HL-60/S4 treated with phorbol 12-myristate 13-acetate at 8.2 ng/mL for 4 days and 3 days (cell line): ENCODE data around the gene RFX8.
"Not testable (repeated sequence)": the region's sequence is repeated elsewhere in the genome, so short reads cannot be mapped to it uniquely, and the experiment has no call there.

Experiments used
- in situ Hi-C: fragments of 300-500 bp; cut with MboI; formaldehyde crosslinking; loops from 2 replicates; pipeline ENCODE4 v1.15.0; 2022; ENCODE audit warnings: low sequenced_read_pairs

The RFX8 gene

DNA sequence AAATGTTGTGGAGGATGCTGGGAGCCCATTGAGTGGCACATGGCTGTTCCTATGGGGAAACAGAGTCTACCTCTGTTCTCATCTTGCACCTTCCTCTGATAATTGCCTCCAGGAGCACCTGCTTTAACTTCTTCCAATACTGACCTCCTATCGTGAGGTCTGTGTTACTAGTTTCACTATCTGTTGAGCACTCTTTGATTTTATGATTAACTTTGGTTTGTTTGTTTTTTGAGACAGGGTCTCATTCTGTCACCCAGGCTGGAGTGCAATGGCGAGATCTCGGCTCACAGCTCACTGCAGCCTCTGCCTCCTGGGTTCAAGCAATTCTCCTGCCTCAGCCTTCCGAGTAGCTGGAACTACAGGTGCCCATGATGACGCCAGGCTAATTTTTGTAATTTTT lies 12.1 kb upstream of the RFX8 start:
- in situ Hi-C loops: no loop called here

DNA sequence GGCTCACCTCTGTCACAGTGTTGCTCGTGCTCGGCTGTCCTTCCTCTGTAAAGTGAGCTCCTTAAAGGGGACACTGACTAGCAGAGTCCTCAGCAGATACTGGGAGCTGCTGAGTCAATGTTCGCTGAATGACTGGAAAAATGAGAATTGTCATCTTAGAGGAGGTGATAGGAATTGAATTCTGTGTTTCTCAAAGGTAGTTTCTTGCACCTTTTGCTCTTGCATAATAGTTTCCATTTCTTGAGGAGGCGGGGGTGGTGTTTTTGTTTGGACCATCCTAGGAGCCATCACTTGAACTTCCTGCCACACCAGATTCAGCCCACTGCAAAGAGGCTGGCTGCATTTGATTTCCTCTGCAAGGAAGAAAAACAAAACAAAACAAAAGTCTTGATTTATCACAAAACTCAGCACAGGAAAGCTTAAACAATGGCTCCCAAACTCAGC lies 11.4 kb upstream of the RFX8 start:
- in situ Hi-C loops: no loop called here

DNA sequence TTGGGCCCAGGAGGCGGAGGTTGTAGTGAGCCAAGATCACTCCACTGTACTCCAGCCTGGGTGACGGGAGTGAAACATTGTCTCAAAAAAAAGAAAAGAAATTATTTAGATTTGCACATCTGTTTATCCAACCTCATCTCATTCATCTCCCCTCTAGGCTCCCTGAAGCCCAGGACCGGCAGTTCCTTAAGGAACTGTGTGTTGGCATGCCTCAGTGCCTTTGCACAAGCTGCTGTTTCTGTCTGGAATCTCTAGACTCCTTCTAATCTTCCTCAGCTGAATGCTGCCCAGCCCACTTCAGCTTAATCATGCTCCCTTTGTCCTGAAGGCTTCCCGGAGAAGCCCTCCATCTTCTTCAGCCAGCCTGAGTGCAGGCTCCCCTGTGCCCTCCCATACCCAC lies 10.9 kb upstream of the RFX8 start:
- in situ Hi-C loops: no loop called here

DNA sequence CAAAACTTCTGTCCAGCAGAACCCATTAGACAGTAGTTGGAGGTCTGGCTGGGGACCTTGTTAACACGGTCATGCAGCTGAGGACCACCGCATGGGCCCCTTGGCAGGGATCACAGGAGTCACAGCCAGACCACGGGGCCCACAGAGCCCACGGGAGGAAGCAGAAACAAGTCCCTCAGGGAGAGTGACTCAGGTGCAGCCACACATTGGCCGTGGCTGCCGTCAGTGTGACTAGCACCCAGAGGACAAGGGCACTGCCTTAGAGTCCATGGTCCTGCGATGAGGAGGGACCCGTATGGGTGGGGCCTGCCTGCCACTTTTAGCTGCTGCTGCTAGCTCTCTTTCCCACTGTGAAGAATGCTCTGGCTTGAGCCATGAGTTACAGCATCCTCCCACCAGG lies 5.9 kb upstream of the RFX8 start:
- in situ Hi-C loops: no loop called here

- in situ Hi-C loops: no loop called here
These were observed 4.9 kb upstream of the RFX8 start for GRCh38 chr2:101479810-101480209.

DNA sequence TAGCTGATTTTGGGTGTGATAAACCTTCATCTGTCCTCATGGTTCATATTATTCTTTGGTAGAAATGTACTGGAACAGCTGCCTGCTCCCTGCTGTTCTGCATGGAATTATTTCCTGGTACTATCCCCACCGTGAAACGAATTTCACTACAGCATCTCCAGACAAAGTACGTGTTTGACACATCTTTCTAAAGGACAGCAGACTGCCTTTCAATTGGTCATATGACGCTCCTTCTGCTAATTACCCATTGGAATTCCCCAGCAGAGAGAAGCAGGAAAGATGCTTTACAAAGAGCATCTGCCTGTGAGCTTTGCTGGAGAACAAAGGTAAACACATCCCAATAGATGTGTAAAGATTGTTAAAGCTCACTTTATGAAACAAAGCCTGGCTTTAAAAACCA lies 4.4 kb upstream of the RFX8 start:
- in situ Hi-C loops: no loop called here

DNA sequence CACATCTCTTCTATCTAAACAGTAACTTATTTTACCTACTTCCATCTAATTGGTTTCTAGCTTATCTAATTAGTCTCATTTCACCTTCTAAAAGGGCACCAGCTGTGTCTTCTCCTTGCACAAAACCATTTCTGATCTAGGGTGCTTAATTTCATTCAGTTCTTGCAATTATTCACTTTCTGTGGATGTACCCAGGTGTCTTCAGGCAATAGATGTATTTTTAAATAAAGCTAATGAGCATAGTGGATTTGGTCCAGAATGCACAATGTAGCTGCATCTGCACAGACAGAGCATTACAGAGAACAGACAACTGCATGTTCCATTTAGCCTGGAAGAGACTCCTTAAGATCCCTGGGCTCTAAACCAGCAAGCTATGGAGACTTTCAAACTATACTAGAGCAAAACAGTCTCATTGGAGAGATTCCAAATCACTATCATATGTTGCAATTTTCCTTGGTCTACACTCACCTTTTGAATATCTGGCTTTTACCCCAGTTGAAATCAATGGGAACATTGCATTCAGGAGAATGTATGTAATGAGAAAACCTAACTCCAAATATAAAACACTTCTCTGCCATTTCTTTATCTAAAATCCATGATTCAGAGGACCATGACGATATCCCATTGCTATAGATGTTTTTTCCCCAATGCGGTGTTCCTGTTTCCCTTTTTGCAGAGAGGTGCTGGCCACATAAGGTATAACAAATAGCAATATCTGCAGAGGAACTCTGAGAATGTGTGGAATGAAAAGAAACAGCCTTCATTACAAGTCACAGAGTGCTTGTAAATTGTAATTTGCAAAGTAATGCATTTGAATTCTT lies 3.5 kb upstream of the RFX8 start:
- in situ Hi-C loops: no loop called here

DNA sequence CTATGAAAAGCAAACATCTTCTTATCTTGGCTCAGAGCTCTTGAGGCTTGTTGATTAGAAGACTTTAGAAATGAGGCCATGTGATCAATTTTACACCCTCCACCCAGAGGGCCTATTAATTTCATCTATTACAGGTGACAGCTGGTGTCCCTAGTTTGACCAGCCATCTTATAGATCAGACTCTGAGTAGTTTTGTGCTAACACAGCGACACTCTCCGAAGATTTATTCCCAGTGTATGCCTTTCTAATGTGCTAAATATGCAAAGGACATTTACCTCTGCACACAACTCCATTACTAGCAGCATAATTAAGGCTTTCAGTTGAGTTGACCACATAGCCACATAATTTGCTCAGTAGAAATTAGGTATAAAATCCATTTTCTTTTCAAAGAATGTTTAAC lies 2.6 kb upstream of the RFX8 start:
- in situ Hi-C loops: no loop called here

DNA sequence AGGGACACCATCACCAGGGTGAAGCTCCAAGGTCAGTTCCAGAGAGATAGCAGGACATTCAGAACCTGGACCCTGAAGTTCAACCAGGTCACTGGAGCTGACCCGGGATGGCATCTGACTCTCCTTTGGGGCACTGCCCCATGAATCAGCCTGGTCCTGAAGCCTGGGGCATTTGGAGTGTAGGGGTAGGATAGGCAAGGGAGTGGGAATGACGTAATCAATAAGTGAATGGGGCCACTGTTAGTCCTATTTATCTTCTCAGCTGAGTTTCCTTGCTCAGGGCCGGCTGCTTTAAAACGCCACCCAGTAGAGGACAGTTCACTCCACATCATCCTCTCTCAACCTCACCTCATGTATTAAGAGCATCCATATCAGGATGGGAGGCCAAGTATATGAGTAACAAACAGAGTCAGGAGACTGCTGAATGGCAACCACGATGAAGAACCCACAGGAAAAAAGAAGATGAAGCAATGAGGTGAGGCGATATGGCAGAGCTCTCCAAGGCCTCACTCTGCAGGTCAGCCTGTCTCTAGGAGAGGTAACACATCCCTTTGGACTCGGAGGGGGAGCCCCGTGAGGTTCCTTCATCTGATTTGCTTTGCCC lies 1.8 kb upstream of the RFX8 start:
- in situ Hi-C loops: no loop called here

- in situ Hi-C loops: no loop called here
These were observed 806 bp downstream of the RFX8 start for GRCh38 chr2:101473911-101474701.

DNA sequence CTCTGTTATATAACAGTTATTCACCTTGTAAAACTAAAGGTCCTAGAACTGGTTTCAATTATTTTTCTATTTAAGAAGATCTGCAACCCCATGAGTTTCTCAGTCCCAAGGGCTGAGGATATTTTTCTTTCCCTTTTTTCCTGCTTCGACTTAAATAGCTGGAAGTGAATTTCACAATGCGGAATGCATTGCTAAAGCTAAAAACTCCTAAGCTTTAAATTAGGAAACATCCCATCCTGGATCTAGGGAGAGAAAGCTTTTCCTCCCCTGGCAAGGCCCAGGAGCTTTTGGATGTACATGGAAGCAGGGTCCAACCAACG lies 1.4 kb downstream of the RFX8 start:
- in situ Hi-C loops: no loop called here

GRCh38 chr2:101469863-101470262 lies 5.0 kb downstream of the RFX8 start:
- in situ Hi-C loops: no loop called here

DNA sequence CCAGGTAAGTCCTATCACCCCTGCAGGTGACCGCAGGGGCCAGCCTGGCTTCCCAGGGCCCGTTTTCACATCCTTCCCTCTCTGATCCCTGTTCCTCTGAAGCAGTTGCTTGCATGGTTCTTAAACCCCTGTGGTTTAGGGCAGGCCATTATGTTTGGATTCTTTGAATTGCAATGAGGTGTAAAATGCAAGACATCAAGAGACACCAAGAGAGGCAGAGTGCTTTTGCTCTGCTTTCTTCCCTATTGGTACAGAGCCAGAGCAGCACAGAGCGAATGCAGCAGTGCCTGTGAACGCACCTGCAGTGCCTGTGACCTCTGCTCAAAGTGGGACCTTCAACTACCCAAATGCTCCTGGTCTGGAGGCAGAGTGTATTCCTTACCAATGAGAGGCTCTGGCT lies 7.6 kb downstream of the RFX8 start:
- in situ Hi-C loops: no loop called here

DNA sequence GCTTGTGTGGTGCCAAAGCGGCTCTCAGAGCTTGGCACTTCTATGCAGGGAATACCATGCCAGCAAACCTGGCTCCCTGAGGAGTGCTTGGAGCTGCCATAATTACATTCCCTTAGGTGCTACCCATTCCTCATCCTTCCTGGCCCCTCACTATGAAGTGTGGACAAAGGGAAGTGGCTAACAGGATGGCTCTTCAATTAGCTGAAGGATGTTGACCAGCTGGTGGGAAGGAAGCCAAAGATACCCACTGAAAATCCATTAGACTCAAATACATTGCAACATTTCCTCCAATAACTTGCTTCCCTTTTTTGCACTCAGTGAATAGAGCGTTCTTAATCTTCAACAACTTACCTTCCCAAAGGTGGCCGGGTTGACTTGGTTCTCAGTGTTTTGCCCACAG lies 8.5 kb downstream of the RFX8 start:
- in situ Hi-C loops: no loop called here

- in situ Hi-C loops: no loop called here
These were observed 10.1 kb downstream of the RFX8 start for GRCh38 chr2:101464841-101465240.

- in situ Hi-C loops: no loop called here
These were observed 10.8 kb downstream of the RFX8 start for GRCh38 chr2:101463911-101464641.

DNA sequence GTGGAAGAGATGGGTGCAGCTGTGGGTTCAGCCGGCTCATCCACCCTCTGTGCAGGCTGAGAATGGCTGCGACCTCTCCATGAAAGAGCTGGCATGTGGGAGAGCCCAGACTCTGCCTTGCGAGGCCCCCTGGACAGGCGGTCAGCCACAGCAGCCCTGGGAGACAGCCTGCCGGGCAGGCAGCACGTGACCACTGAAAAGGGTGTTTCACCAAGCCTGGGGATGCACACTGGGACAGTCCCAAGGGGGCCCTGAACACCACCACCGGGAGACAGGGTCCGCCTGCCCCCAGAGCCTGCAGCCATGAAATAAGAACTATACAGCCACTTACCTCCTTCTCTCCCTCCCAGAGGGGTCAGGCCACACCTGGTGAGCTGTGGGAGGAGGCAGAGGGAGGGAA lies 11.5 kb downstream of the RFX8 start:
- in situ Hi-C loops: no loop called here

- in situ Hi-C loops: no loop called here
These were observed 13.5 kb downstream of the RFX8 start for GRCh38 chr2:101461381-101461780.

DNA sequence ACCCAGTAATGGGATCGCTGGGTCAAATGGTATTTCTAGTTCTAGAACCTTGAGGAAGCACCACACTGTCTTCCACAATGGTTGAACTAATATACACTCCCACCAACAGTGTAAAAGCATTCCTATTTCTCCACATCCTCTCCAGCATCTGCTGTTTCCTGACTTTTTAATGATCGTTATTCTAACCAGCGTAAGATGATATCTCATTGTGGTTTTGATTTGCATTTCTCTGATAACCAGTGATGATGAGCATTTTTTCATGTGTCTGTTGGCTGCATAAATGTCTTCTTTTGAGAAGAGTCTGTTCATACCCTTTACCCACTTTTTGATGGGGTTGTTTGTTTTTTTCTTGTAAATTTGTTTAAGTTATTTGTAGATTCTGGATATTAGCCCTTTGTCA lies 20.5 kb downstream of the RFX8 start:
- in situ Hi-C loops: not testable (repeated sequence)

DNA sequence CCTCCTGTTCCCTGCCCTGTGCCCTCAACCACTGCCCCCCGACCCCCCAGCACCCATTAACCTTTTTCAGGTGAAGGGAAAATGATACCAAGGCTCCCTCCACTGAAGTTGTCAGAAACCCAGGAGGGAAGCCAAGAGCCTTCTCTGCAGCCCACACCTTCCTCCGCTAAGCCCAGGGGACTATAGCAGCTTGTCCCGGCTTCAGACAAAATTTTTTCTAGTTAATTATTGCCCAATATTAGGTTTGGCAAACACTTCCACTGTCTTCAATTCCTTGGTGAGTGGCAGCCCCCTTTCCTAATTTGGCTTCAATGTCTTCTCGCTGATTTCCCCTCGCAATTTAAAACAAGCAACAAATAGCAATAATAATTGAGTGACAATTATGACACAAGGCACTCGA lies 23.9 kb downstream of the RFX8 start:
- in situ Hi-C loops: no loop called here

DNA sequence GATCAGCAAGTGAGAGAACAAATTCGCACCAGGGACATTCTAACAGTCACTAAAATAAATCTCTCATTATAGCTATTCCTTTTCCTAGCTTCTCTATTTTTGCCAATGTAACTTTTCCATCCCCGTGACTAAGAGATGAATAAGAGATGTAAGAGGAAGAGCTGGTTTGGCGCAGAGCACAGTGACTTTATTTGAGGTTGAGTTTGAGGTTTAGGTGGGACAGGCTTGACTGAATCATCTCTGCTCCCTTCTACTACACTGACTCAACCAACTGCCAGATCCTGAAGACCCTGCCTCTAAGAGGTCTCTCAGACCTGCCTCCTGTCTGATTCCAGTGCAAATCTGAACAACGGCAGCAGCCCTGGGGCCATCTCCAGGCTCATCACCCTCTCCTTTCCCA lies 28.0 kb downstream of the RFX8 start:
- in situ Hi-C loops: no loop called here
